ENCODE measurements around the gene FSTL4. TPM values are rescaled to one million over a fixed set of nuclear protein-coding genes. Genes with fewer than 3 reads are reported as not detected.

Gene FSTL4
- total RNA-seq, 1 donor from 2014 or later = 11.3 TPM

GRCh38 chr5:133149345-133149744, 463.0 kb downstream of the FSTL4 start:
- TF ChIP-seq CTCF (conservative IDR thresholded peaks at IDR 0.05) = no peak
- Mint-ChIP-seq H3K36me3 (no peaks in the 10 kb centered on the region), H3K4me3 (no peak overlapping the region), H3K27me3 (no peaks in the 10 kb centered on the region), H3K4me1 (ENCODE audit: unreplicated experiment) (peaks cover 14% of the 10 kb centered on the region), H3K27ac (no peak overlapping the region), H3K9me3 (no peaks in the 10 kb centered on the region)
- no peak for DNase-seq (ENCODE audit: extremely low spot score, unreplicated experiment)

GRCh38 chr5:133147815-133148567, 464.4 kb downstream of the FSTL4 start:
- H3K4me1 Mint-ChIP-seq (ENCODE audit: unreplicated experiment) = peaks cover 14% of the 10 kb centered on the region
- H3K9me3 Mint-ChIP-seq = peaks cover 4% of the 10 kb centered on the region
- no peaks in the 10 kb centered on the region for H3K36me3 Mint-ChIP-seq
- H3K4me3 Mint-ChIP-seq = no peak overlapping the region
- peaks cover 3% of the 10 kb centered on the region for H3K27me3 Mint-ChIP-seq
- no peak overlapping the region for H3K27ac Mint-ChIP-seq
- DNase-seq (ENCODE audit: extremely low spot score, unreplicated experiment) = peak; percentile 44
- no peak for TF ChIP-seq CTCF (conservative IDR thresholded peaks at IDR 0.05)

- DNase-seq (ENCODE audit: extremely low spot score, unreplicated experiment) = peak; percentile 58
- Mint-ChIP-seq H3K27ac (no peak overlapping the region), H3K4me1 (ENCODE audit: unreplicated experiment) (peaks cover 14% of the 10 kb centered on the region), H3K9me3 (peaks cover 4% of the 10 kb centered on the region), H3K27me3 (peaks cover 3% of the 10 kb centered on the region), H3K4me3 (no peak overlapping the region), H3K36me3 (no peaks in the 10 kb centered on the region)
- no peak for TF ChIP-seq CTCF (conservative IDR thresholded peaks at IDR 0.05)
Observed at GRCh38 chr5:133147411-133147810, 464.9 kb downstream of the FSTL4 start.

Small RNA genes lying within 50 kb of the gene (microRNA-seq; reads per million reads assigned to microRNA genes)
- not detected for gene MIR1289-2

All from type B pancreatic cell (in vitro differentiated cells).